Mesendoderm (in vitro differentiated cells): ENCODE measurements around the gene SLC45A1. TPM values are rescaled to one million over a fixed set of nuclear protein-coding genes. Genes with fewer than 3 reads are reported as not detected.
A peak's percentile ranks its signal among the peaks of the same experiment; 100 is the strongest.

Source experiments
- DNase-seq: peaks from one replicate; pipeline ENCODE4 v3.0.0; 2013
- H2AK5ac ChIP-seq: 2 replicates; pipeline ENCODE4 v1.6.1; 2013; ENCODE audit warnings: low read length, inconsistent platforms
- H2BK120ac ChIP-seq: 2 replicates; pipeline ENCODE4 v1.6.1; 2013; ENCODE audit warnings: low read depth, mild to moderate bottlenecking, low read length, moderate library complexity, mixed read lengths
- H2BK15ac ChIP-seq: replicated peaks from 2 replicates; pipeline ENCODE4 v1.6.1; 2013; ENCODE audit warnings: low read depth, mild to moderate bottlenecking, moderate library complexity
- H2BK5ac ChIP-seq: 2 replicates; pipeline ENCODE4 v1.6.1; 2013; ENCODE audit warnings: low read length, inconsistent platforms
- H3K18ac ChIP-seq: 2 replicates; pipeline ENCODE4 v1.6.1; 2013; ENCODE audit warnings: mild to moderate bottlenecking, low read length, mixed read lengths
- H3K23ac ChIP-seq: one replicate; pipeline ENCODE4 v1.6.1; 2013; ENCODE audit warnings: low read length
- H3K27ac ChIP-seq: 2 replicates; pipeline ENCODE4 v1.5.1; 2013; ENCODE audit warnings: low read depth, mild to moderate bottlenecking, inconsistent platforms, low read length, moderate library complexity
- H3K27me3 ChIP-seq: 2 replicates; pipeline ENCODE4 v1.6.1; 2013; ENCODE audit warnings: low read length, control low read depth, mild to moderate bottlenecking, inconsistent platforms; ENCODE audit not compliant: insufficient read depth, poor library complexity
- H3K36me3 ChIP-seq: 2 replicates; pipeline ENCODE4 v1.6.1; 2013; ENCODE audit warnings: low read length, inconsistent platforms; ENCODE audit not compliant: control insufficient read depth, insufficient read depth
- H3K4ac ChIP-seq: one replicate; pipeline ENCODE4 v1.6.1; 2013; ENCODE audit warnings: low read depth, mild to moderate bottlenecking, low read length, moderate library complexity
- H3K4me1 ChIP-seq: 2 replicates; pipeline ENCODE4 v1.6.1; 2013; ENCODE audit warnings: low read depth, low read length, inconsistent platforms; ENCODE audit not compliant: control insufficient read depth
- H3K4me2 ChIP-seq: 2 replicates; pipeline ENCODE4 v1.6.1; 2013; ENCODE audit warnings: low read length
- H3K4me3 ChIP-seq: 2 replicates; pipeline ENCODE4 v1.5.1; 2013; ENCODE audit warnings: mild to moderate bottlenecking, low read length
- H3K56ac ChIP-seq: one replicate; pipeline ENCODE4 v1.6.1; 2013; ENCODE audit warnings: low read length
- H3K79me1 ChIP-seq: 2 replicates; pipeline ENCODE4 v1.6.1; 2013; ENCODE audit warnings: low read length, inconsistent platforms
- H3K79me2 ChIP-seq: 2 replicates; pipeline ENCODE4 v1.6.1; 2013; ENCODE audit warnings: mild to moderate bottlenecking, low read length; ENCODE audit not compliant: control insufficient read depth, insufficient read depth
- H3K9ac ChIP-seq: 2 replicates; pipeline ENCODE4 v1.6.1; 2013; ENCODE audit warnings: low read length, inconsistent platforms
- H4K5ac ChIP-seq: one replicate; pipeline ENCODE4 v1.6.1; 2013; ENCODE audit warnings: low read length
- H4K8ac ChIP-seq: one replicate; pipeline ENCODE4 v1.6.1; 2013; ENCODE audit warnings: low read depth, mild to moderate bottlenecking, control low read depth, low read length, moderate library complexity
- WGBS: extraction: QIAGEN DNeasy Blood & Tissue Kit; methylation state at CpG from one replicate; pipeline ENCODE4 v1.1.7; 2013; ENCODE audit warnings: low lambda C conversion rate, missing lambda C conversion rate; ENCODE audit not compliant: insufficient coverage; ENCODE audit errors: extremely low coverage; 5-methylcytosine and 5-hydroxymethylcytosine counted together
- polyA plus RNA-seq, 2 experiments: library from polyadenylated mRNA; stranded (reverse); fragments of 200-250 nt; gene quantifications; one replicate each; pipeline ENCODE4 v1.2.3, GENCODE V29; 2013

The SLC45A1 gene
- polyA plus RNA-seq (2013, experiment 1 of 2): 0.07 TPM
- polyA plus RNA-seq (2013, experiment 2 of 2): 0.11 TPM

DNA sequence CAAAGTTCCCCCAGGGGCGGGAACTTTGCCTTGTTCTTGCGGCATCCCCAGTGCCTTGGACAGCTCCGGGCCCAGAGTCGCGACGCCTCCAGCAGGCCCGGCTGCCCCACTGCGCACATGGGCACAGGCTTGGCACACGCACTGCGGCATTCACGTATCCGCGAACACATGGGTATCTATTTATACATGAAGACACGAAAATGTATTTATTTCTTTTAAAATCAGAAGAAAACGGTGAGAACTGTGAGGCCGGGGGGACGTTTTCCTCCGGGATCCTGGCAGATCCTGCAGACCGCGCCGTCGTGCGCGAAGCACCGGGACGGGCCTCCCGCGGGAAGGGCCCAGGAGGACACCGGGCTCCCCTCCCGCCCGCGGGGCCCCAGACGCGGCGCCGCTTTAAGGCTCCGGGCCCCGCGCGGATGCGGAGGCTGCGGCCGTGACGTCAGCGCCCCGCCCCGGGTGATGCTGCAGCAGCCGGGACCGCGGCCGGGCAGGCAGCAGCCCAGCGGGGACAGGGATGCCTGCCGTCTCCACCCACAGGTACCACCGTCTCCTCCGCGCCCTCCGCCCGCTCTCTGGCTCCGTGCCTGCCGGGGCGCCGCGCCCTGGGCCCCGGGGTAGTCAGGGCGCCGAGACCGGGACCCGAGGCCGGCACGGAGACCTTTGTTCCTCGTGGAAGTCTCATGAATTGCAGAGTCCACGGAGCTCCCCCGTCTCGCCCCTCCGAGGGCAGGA is at the start of gene SLC45A1:
TSS of gene SLC45A1 (plus strand) at position 468 of the 735 bp plus-strand sequence. CDS start 6,216 bp downstream, outside the sequence.
- Histone ChIP-seq H3K4ac (no peak within 1 kb of the TSS), H3K56ac (peak within 1 kb of the TSS; percentile 47), H3K4me3 (no peak within 1 kb of the TSS), H3K36me3 (no peaks in the 10 kb centered on the region), H4K5ac (no peak within 1 kb of the TSS), H3K23ac (no peak within 1 kb of the TSS), H3K27ac (no peak within 1 kb of the TSS), H3K79me2 (no peaks in the 10 kb centered on the region), H3K18ac (no peak within 1 kb of the TSS), H4K8ac (no peak within 1 kb of the TSS), H2BK120ac (no peak within 1 kb of the TSS), H2AK5ac (no peak within 1 kb of the TSS), H3K4me1 (peaks cover 3% of the 10 kb centered on the region), H2BK15ac (no peak within 1 kb of the TSS), H2BK5ac (no peak within 1 kb of the TSS), H3K9ac (peak within 1 kb of the TSS; percentile 25), H3K4me2 (peak within 1 kb of the TSS; percentile 73), H3K27me3 (no peaks in the 10 kb centered on the region), H3K79me1 (no peaks in the 10 kb centered on the region)
- whole genome bisulfite sequencing: no CpG with 5 or more reads among the region's 75 CpGs
- peak; percentile 57 for DNase-seq

DNA sequence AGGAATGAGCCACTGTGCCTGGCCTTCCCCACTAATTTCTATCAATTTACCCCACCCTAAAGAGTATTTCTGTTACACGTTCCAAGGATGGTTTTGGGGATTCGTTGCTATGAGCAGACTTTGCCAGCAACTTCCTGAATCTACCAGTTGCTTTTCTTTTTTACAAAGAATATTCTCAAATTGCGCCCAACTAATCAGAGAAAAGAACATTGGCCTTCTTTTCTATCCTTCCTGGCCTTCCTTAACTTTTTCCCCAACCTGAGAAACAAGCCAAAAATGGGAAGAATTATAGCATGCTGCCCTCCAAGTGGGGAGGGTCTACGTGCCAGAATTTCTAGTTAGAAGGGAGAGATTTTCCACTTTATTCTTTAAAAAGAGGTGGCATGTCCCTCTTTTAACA is 44.9 kb upstream of the SLC45A1 start:
- Histone ChIP-seq H3K27me3 (no peaks in the 10 kb centered on the region), H2BK15ac (no peak overlapping the region), H3K4me1 (no peaks in the 10 kb centered on the region)

DNA sequence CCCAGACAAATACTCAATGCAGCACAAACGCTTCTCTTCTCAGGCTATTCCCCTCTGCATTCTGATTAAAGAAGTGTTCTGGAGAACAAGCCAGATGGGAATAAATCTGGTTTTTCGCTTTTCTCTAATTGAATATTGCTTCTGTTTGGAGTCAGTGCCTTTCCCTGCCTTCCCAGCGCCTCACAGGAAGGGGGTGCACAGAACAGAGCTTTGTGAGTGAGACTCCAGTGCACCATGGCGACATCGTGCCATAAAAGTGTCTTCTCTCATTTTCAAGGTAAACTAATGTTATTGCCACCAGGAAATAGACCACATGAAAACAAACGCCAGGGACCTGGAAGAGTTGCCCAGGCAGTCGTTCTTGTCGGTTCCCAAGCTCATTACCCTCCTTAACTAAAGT is 43.6 kb upstream of the SLC45A1 start:
- no peak overlapping the region for H2AK5ac ChIP-seq
- DNase-seq: no peak
- no peak overlapping the region for H3K56ac ChIP-seq
- H2BK5ac ChIP-seq: no peak overlapping the region
- no peak overlapping the region for H4K8ac ChIP-seq
- H3K79me2 ChIP-seq: no peaks in the 10 kb centered on the region
- no peak overlapping the region for H2BK120ac ChIP-seq
- no peak overlapping the region for H3K4ac ChIP-seq
- H2BK15ac ChIP-seq: no peak overlapping the region
- H3K79me1 ChIP-seq: no peaks in the 10 kb centered on the region
- no peaks in the 10 kb centered on the region for H3K4me1 ChIP-seq
- H3K18ac ChIP-seq: no peak overlapping the region
- no peaks in the 10 kb centered on the region for H3K27me3 ChIP-seq
- H3K4me3 ChIP-seq: no peak overlapping the region
- H3K27ac ChIP-seq: no peak overlapping the region
- WGBS: no CpG with 5 or more reads among the region's 8 CpGs
- H4K5ac ChIP-seq: no peak overlapping the region
- no peak overlapping the region for H3K4me2 ChIP-seq
- H3K36me3 ChIP-seq: no peaks in the 10 kb centered on the region
- H3K9ac ChIP-seq: no peak overlapping the region
- H3K23ac ChIP-seq: no peak overlapping the region

More for the DNA sequence above, 44.9 kb upstream of the SLC45A1 start:
- no peak overlapping the region for H3K4me3 ChIP-seq
- H3K79me1 ChIP-seq: no peaks in the 10 kb centered on the region
- no peak overlapping the region for H3K56ac ChIP-seq
- no peak overlapping the region for H4K5ac ChIP-seq
- no peak overlapping the region for H3K18ac ChIP-seq
- no peak overlapping the region for H3K9ac ChIP-seq
- no peak overlapping the region for H3K4ac ChIP-seq
- H2BK120ac ChIP-seq: no peak overlapping the region
- no peak overlapping the region for H2BK5ac ChIP-seq
- no peak overlapping the region for H3K4me2 ChIP-seq
- H3K27ac ChIP-seq: no peak overlapping the region
- H4K8ac ChIP-seq: no peak overlapping the region
- DNase-seq: no peak
- no peak overlapping the region for H3K23ac ChIP-seq
- WGBS: no CpG with 5 or more reads among the region's 4 CpGs
- no peak overlapping the region for H2AK5ac ChIP-seq
- H3K36me3 ChIP-seq: no peaks in the 10 kb centered on the region
- no peaks in the 10 kb centered on the region for H3K79me2 ChIP-seq

DNA sequence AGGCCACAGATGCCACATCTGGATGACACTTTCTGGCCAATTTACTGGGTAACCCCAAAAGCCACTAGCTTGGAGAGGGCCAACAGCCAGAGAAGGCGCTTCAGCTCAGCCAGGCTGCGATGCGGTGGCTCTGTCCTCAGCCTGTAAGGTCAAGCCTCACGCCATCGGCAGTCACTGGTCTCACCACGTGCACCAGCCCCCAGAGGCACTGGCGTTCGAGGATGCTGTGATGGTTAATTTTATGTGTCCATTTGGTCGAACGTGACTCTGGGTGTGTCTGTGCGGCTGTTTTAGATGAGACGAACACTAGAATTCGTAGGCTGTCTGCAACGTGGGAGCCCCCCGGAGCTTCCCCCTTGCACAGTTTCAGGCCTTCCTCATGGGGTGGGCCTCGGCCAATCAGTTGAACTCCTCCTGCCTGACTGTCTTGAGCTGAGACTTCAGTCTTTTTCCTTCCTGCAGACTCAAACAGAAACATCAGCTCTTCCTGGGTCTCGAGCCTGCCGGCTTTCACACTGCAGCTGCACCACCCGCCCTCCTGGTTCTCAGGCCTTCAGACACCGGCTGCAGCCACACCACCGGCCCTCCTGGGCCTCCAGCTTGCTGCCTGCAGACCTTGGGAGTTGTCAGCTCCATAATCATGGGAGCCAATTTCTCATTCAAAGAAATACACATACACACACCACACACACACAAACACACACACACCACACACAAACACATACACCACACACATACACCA is 41.6 kb upstream of the SLC45A1 start:
- Histone ChIP-seq H3K27ac (no peak overlapping the region), H3K4me2 (no peak overlapping the region), H3K23ac (peak overlapping the region; percentile 24), H3K56ac (no peak overlapping the region), H3K4ac (no peak overlapping the region), H3K4me3 (no peak overlapping the region), H2BK5ac (no peak overlapping the region), H3K4me1 (no peaks in the 10 kb centered on the region), H3K18ac (no peak overlapping the region), H2BK120ac (no peak overlapping the region), H2BK15ac (no peak overlapping the region), H4K8ac (no peak overlapping the region), H3K79me2 (no peaks in the 10 kb centered on the region), H3K79me1 (no peaks in the 10 kb centered on the region), H3K9ac (no peak overlapping the region), H3K27me3 (no peaks in the 10 kb centered on the region), H2AK5ac (no peak overlapping the region), H3K36me3 (no peaks in the 10 kb centered on the region), H4K5ac (no peak overlapping the region)
- WGBS: no CpG with 5 or more reads among the region's 21 CpGs
- peak; percentile 26 for DNase-seq

DNA sequence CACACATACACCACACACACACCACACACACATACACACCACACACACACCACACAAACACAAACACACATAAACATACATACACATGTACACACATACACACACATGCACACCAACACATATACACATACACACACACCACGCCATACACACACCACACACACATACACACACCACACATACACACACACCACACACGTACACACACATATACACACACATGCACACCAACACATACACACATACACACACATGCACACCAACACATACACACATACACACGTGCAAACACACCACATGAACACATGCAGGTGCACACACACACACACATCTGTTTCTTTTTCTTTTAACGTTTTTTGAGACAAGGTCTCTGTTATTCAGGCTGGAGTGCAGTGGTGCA is 41.0 kb upstream of the SLC45A1 start:
- H4K8ac ChIP-seq: no peak overlapping the region
- H3K36me3 ChIP-seq: no peaks in the 10 kb centered on the region
- H3K4me1 ChIP-seq: no peaks in the 10 kb centered on the region
- no peak overlapping the region for H3K4ac ChIP-seq
- no peak overlapping the region for H3K27ac ChIP-seq
- no peak overlapping the region for H2BK5ac ChIP-seq
- H2BK120ac ChIP-seq: no peak overlapping the region
- no peak overlapping the region for H3K9ac ChIP-seq
- H3K4me3 ChIP-seq: no peak overlapping the region
- H2AK5ac ChIP-seq: no peak overlapping the region
- H3K79me2 ChIP-seq: no peaks in the 10 kb centered on the region
- WGBS: 100% methylated on average over 2 of the region's 4 CpGs
- H2BK15ac ChIP-seq: no peak overlapping the region
- no peaks in the 10 kb centered on the region for H3K79me1 ChIP-seq
- no peaks in the 10 kb centered on the region for H3K27me3 ChIP-seq
- no peak overlapping the region for H3K23ac ChIP-seq
- H3K18ac ChIP-seq: no peak overlapping the region
- DNase-seq: no peak
- H3K56ac ChIP-seq: no peak overlapping the region
- no peak overlapping the region for H4K5ac ChIP-seq
- H3K4me2 ChIP-seq: no peak overlapping the region
